Cerebellar cortex (tissue), 1 donor: Measurements from ENCODE around the gene SELENOH.

ENCODE experiments used
- DNase-seq: peaks from one replicate; pipeline ENCODE4 v3.0.0-alpha.2; 2015; ENCODE audit warnings: low spot score

SELENOH gene

GRCh38 chr11:57781529-57781943, 40.2 kb downstream of the SELENOH start:
- DNase-seq: no peak

GRCh38 chr11:57785072-57785471, 43.8 kb downstream of the SELENOH start:
- no peak for DNase-seq

GRCh38 chr11:57786436-57786835, 45.1 kb downstream of the SELENOH start:
- DNase-seq: no peak

- no peak for DNase-seq
Observed at GRCh38 chr11:57787006-57787604, 45.8 kb downstream of the SELENOH start.

- DNase-seq: no peak
Observed at GRCh38 chr11:57787920-57788702, 46.8 kb downstream of the SELENOH start.

GRCh38 chr11:57788703-57789088, 47.4 kb downstream of the SELENOH start:
- no peak for DNase-seq

- no peak for DNase-seq
Observed at GRCh38 chr11:57791321-57792059, 50.2 kb downstream of the SELENOH start.

GRCh38 chr11:57792060-57792541, 50.8 kb downstream of the SELENOH start:
- no peak for DNase-seq

- no peak for DNase-seq
Observed at GRCh38 chr11:57792870-57793269, 51.6 kb downstream of the SELENOH start.
